IPS-11a (cell line): Measurements from ENCODE around the gene TRIM17.

Experiments
- H3K4me3 ChIP-seq: one replicate; pipeline ENCODE4 v1.5.1; 2013; ENCODE audit warnings: low read depth, low read length, control low read depth

The TRIM17 gene

GRCh38 chr1:228370439-228370940 is 46.2 kb downstream of the TRIM17 start:
- H3K4me3 ChIP-seq, result no peak overlapping the region

DNA sequence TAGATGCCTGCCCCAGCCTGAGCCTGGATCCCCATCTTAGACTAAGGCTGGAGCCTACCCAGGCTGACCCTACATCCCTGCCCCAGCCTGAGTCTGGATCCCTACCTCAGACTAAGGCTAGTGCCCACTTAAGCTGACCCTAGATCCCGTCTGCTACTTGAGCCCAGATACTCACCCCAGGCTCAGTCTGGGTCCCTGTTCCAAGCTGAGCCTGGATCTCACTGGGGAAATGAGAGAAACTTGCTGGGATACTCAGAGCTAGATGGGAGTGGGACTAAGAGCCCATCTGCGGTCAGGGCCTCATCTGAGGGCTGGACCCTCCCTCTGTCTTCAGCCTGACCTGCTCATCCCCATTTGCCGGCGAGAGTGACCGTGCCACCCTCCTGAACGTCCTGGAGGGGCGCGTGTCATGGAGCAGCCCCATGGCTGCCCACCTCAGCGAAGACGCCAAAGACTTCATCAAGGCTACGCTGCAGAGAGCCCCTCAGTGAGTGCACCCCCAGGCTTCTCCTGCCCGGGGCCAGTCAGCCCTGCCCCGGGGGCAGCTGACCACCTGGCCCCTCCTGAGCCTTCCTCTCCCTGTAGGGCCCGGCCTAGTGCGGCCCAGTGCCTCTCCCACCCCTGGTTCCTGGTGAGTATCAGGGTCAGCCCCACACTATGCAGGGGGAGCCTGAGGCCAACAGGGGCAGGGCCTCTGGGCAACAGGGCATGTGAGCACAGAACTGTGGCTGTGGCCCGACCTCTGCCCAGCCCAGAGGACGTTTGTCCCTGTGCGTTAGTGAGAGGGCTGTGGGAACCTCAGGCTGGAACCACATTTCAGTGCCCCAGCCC is 46.8 kb downstream of the TRIM17 start:
- no peak overlapping the region for H3K4me3 ChIP-seq

DNA sequence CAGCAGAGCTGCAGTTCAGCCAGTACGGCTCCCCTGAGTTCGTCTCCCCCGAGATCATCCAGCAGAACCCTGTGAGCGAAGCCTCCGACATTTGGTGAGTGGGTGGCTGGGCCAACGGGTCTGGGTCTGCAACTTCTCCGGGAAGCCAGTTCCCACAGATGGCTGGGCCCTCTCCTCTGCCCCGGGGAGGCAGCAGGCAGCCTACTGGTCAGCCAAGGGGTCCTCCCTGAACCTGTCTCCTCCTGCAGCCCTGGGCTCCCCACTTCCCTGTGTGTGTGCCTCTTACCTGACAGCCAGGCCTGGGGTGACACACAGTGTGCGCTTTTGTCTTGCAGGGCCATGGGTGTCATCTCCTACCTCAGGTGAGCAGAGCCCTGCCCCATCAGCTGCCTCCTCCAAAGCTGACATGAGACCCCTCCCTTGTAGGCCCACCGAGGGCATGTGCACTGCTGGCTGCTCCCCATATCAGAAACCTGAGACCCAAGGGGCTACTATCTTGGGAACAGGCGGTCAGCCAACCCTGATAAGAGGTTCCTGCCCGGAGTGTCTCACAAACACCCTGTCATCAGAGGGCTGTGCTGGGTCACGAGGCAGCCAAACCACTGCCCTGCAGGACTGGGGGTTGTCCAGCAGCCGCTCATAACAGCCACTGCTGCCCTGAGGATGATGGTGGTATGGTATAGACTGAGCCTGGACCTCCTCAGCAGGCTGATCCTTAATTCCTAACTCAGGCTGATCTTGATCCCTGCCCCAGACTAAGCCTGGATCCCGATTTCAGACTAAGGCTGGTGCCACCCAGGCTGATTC is 47.7 kb downstream of the TRIM17 start:
- H3K4me3 ChIP-seq, result no peak overlapping the region

DNA sequence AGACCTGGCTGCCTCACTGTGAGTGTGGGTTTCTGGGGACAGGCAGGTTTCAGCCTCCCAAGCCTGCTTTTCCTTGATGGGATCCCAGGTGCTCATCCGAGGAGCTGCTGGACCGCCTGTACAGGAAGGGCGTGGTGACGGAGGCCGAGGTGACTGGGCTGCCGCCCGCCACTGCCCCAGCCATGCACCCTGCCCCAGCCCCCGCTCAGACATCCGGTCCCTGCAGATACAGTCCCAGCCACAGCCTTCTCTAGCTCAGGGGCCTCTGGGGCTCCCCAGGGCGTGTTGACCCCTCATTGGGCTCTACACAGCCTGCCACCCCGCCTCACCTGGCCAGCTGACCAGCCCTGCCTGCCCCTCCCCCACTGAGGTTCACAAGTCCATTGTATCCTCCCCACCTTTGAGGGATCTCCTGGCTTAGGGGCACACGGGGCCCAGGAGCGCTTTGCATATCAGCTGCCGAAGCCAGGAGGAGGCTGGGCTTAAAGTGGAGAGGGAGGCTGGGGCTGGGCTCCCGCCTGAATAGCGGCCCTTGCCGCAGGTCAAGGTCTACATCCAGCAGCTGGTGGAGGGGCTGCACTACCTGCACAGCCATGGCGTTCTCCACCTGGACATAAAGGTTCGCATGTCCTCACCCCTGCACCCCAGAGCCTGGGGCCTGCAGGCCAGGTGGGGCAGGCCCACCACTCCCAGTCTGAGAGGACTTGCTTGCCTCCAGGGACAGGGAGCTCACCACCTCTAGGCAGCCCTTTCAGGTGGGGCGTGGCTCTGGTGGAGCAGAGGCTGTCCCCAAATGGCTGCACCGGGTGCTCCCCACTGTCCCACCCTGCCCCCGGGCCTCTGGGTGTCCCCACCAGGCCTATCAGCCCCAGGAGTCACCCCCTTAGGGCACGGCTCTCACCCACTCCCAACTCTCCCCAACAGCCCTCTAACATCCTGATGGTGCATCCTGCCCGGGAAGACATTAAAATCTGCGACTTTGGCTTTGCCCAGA is 48.6 kb downstream of the TRIM17 start:
- no peak overlapping the region for H3K4me3 ChIP-seq

DNA sequence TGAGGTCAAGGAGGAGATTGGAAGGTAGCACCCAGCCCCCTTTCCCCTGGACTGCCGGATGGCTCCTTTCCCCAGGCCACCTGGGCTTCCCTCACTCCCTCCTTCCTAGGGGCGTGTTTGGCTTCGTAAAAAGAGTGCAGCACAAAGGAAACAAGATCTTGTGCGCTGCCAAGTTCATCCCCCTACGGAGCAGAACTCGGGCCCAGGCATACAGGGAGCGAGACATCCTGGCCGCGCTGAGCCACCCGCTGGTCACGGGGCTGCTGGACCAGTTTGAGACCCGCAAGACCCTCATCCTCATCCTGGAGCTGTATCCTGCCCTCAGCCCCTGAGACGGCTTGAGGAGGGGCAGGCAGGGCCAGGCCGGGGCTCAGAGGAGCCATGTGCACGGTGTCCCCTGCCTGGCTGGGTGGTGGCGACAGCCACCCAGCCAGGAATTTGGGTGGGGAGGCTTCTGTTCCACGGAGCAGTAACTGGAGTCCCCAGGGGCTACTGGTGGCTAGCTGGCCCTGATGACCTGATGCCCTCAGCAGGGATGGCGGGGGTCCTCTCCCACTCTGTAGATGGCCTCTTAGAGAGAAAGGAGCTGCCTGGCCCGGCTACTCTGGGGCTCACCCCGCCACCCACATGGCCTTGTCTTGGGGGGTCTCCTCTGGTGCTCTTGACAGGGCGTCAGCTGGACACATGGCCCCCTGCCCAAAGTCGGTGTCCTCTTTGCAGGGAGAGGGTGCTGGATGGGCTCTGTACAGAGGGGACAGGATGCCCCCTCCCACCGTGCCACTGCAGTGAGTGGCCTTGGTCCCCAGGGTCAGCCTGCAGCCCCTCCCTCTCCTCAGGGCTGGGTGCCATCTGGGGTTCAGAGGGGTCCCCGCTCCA is 49.6 kb downstream of the TRIM17 start:
- no peak overlapping the region for H3K4me3 ChIP-seq

- no peak overlapping the region for H3K4me3 ChIP-seq
Measured at GRCh38 chr1:228366062-228366865, 50.4 kb downstream of the TRIM17 start.

DNA sequence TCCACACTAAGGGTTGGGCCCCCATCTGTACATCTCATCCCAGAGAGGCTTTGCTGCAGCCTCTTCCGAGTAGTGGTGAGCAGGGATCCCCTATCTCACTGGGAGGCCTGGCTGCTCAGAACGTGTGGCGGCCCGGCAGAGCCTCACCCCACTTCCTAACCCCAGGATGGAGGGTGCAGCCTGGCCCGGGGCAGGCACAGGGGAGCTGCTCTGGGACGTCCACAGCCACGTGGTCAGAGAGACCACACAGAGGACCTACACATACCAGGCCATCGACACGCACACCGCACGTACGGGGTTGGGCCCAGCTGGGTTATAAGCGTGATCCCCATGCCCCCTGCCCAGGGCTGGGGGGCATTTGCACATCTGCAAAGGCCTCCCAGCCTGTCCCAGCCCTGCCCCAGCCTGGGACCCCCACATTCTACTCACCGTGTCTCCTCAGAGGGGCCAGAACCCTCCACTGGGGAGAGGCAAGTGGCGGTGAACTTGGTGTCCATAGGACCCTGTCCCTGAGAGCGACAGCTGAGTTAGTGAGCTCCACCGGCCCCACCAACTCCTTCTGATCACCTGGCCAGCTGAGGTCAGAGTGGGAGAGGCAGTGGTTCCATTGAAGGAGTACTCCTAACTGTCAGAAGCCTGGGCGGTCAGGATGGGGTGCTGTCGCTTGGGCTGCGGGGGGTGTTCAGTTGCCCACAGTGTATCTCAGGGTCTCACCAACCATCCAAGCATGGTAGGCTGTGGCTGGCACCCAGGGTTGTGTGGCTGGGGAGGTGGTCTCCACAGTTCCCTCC is 51.2 kb downstream of the TRIM17 start:
- no peak overlapping the region for H3K4me3 ChIP-seq

- no peak overlapping the region for H3K4me3 ChIP-seq
Measured at GRCh38 chr1:228364706-228365213, 51.9 kb downstream of the TRIM17 start.

- no peak overlapping the region for H3K4me3 ChIP-seq
Measured at GRCh38 chr1:228364068-228364705, 52.5 kb downstream of the TRIM17 start.

- H3K4me3 ChIP-seq, result no peak overlapping the region
Measured at GRCh38 chr1:228363686-228364067, 53.0 kb downstream of the TRIM17 start.

- H3K4me3 ChIP-seq, result no peak overlapping the region
Measured at GRCh38 chr1:228362884-228363450, 53.7 kb downstream of the TRIM17 start.

DNA sequence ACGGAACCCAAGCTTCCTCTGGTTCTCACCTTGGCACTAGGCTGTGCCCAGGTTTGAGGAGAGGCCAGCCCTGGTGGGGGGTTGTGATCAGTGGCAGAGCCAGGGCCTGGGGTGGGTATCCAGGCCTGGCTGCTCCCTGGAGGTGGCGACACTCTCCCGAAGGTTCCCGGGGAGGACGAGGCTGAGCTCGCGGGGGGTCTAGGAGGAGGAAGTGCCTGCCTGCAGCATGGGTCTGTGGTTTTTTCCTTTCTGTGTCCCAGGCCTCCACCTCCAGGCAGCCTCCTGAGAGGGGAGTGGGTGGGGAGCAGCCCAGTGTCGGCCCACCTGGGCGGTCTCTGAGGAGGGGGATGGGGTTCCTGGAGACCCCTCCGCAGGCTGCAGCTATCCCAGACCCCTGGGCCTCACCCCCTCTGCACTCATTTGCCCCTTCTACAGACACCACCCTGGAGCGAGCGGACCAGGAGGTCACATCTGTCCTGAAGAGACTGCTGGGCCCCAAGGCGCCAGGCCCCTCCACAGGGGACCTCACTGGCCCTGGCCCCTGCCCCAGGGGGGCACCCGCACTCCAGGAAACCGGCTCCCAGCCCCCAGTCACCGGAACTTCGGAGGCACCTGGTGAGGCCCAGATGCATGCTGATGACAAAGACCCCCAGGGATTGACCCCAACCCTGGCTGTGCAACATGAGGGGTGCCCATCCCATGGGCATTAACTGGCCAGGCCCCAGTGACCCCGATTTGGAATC is 54.3 kb downstream of the TRIM17 start:
- no peak overlapping the region for H3K4me3 ChIP-seq

DNA sequence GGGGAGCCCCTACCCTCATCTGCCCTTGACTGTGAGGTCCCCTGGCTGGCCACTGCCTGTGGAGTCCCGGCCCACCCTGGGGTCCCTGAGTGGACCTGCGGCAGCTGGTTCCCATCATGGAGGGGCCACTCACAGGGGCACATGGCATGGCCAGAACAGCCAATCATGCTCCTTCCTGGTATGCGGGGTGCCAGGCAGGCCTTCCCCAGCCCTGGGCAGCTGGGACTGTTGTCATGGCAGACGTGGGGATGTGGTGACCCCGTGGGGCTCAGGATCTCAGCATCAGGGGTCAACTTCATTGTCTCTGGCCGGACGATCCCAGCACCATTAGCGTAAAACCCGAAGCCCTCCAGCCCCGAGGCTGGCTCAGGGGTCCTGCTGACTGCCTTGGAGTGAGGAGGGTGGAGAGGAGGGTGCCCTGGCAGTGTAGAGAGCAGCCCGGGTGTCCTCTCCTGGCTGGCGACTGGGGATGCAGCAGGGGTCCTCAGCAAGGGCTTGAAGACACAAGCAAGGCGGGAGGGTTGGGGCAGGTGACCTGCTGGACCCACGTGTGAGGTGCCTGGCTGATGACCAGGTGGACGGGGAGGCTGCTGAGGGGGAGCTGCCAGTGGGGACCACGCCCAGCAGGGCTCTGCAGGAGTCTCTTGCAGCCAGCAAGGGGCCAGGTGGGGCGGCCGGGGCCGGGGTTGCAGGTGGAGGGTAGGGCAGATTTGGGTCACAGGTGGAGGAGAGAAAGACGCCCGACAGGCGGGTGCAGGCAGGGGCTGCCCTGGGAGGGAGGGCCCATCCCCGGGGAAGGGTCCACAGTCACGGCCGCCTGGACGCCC is 55.1 kb downstream of the TRIM17 start:
- H3K4me3 ChIP-seq, result no peak overlapping the region

DNA sequence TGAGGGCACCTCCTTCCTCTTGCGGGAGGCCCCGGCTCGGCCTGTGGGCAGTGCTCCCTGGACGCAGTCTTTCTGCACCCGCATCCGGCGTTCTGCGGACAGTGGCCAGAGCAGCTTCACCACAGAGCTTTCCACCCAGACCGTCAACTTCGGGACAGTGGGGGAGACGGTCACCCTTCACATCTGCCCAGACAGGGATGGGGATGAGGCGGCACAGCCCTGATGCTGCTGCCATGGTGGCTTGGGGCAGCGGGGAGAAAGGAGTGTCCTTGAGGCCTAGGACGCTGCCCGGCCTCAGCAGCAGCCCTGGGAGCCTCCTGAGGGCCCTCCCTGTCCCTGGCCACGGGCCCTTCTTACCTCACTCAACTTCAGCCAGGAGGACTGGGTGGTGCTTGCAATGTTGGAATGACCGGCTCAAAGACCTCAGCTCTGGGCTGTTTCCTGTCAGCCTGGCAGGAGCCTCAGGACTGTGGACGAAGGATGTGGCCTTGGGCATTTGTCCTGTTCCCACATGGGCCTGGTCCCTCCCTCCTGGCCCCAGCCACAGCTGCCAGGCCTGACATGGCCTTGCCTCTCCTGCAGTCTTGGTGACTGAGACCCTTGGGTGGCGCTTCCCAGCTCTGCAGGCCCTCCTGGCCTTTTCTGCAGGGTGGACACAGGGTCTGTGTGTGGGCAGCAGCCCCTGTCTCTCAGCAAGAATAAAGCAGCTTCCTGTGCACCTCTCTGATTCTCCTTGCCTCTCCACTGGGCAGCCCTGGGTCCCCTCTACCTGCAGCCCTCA is 55.9 kb downstream of the TRIM17 start:
- H3K4me3 ChIP-seq, result no peak overlapping the region
